SIG-M5 treated with dmso at 0.1 percent for 504 hours (cell line): ENCODE data around the gene ATXN7L3.

Experiments
- DNase-seq: peaks from one replicate; lab custom pipeline; 2025; ENCODE audit not compliant: unreplicated experiment; lab: John Stamatoyannopoulos, UW

Gene ATXN7L3

DNA sequence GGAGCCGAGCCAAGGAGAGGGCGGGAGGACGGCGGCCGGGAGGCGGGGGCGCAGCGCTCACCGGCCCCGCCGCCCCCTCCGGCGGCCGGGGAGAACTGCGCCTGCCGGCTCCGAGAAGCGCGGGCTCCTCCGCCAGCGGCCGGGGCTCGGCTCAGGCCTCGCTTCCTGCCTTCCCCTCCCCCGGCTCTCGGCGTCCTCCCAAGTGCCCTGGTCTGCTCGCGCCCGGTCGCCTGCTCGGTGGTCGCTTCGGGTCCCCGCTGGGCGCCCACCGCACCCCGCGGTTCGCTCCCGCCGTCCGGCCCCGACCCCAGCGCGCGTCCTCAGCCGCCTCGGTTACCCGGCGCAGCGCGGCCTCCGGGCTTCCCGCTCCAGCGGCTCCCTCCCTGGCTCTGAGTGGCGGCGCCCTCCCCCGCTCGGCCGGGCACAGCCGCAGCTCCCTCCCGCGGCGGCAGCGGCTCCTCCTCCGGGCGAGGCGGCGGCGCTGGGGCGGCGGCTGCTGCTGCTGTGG, 19.5 kb upstream of the ATXN7L3 start:
- peak; percentile 54 for DNase-seq

- peak; percentile 85 for DNase-seq
Measured at GRCh38 chr17:44218344-44219107, 18.8 kb upstream of the ATXN7L3 start.

- no peak for DNase-seq
Measured at GRCh38 chr17:44217738-44218343, 18.2 kb upstream of the ATXN7L3 start.

- DNase-seq = no peak
Measured at GRCh38 chr17:44216694-44217093, 17.0 kb upstream of the ATXN7L3 start.

DNA sequence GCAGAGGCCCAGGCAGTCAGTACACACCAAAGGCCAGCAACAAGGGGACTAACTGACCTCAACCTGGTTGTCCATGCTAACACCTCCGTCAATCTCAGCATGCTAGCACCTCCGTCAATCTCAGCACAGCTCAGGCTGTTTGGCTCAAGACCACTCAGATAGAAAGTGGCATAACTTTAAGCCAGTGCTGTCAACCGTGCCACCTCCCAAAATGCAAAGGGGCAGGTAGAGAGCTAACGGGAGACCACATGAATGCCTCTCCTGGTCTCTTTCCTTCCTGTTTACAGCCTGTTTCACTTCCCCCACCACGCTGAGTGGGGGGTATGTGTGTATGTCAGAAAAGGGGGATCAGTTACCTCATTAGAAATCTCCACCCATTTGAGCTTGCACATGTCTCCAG, 16.5 kb upstream of the ATXN7L3 start:
- DNase-seq = no peak

DNA sequence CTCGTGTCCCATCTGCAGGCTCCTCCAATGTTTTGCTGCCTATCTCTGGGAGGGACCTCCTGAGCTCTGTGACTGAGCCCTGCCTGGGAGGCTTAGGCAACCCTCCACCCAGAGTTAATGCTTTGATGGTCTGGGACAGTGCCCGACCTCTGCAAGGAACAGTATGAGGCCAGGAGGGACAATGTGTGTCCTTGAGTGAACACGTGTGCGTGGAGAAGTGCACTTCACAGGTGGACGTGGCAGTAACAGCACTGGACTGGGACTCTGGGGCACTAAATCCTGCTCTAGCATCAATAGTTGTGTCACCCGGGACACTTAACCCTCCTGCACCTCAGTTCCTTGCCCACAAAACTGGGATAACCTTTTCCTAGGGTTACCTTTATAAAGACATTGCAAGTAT, 15.2 kb upstream of the ATXN7L3 start:
- no peak for DNase-seq

GRCh38 chr17:44214230-44214494, 14.5 kb upstream of the ATXN7L3 start:
- DNase-seq = no peak

GRCh38 chr17:44213403-44214229, 13.9 kb upstream of the ATXN7L3 start:
- no peak for DNase-seq

DNA sequence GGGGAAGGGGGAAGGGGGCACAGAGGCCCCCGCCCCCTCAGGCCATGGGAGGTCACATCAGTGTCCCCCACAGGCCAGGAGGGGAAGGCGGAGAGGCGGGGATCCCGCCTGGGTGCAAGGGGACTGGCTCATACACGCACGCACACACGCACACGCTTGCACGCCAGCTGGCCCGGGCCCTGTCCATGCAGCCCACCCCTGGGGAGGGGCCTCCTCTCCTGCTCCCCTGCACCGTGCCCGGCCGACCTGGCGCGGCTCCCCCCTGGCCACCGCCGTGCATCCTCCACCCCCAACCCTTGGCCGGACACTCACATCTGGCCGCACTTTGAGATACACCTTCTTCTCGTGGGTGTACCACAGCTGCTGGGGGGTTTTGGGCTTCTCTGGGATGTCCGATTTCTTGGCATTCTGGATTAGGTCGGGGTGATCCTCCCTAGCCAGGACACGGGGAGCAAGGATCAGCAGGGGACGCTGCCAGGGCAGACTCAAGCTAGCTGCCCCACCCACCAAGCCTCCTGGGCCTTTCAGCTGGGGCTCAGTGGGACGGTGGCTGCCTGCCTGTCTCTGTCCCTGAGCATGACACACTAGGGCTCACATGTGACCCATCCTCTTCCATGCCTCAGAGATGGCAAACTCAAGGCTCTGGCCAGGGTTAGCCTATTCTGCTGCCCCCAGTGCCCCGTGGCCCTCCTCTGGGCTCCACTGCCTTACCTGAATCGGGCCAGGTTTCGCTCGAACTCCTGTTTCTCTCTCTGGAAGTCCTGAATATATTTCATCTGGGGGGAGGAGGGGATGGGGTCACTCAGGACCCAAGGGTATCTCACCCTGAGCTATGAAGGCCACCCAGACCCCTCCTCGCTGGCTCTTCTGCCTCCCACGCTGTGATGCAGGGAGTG, 13.1 kb upstream of the ATXN7L3 start:
- no peak for DNase-seq

GRCh38 chr17:44211281-44212265, 11.9 kb upstream of the ATXN7L3 start:
- no peak for DNase-seq

GRCh38 chr17:44210342-44211192, 10.9 kb upstream of the ATXN7L3 start:
- DNase-seq = peak; percentile 89

GRCh38 chr17:44209786-44210341, 10.2 kb upstream of the ATXN7L3 start:
- DNase-seq = peak; percentile 30

DNA sequence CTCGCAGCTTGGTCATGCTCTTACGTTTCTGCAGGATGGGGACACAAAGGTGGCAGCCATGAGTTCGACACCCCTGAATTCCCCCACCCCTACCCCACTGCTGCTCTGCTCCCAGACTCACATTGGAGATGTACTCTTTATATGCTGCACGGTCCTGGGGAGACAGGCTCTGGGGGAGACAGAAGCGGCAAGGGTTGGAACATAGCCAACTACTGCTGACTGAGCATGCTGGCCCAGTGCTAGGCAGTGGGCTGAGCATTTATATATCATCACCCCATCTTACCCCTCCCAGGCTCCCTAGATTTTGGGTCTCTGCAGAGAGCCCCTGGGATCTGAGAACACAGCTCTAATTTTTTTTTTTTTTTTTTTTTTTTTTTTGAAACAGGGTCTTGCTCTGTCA, 8.1 kb upstream of the ATXN7L3 start:
- DNase-seq = no peak

DNA sequence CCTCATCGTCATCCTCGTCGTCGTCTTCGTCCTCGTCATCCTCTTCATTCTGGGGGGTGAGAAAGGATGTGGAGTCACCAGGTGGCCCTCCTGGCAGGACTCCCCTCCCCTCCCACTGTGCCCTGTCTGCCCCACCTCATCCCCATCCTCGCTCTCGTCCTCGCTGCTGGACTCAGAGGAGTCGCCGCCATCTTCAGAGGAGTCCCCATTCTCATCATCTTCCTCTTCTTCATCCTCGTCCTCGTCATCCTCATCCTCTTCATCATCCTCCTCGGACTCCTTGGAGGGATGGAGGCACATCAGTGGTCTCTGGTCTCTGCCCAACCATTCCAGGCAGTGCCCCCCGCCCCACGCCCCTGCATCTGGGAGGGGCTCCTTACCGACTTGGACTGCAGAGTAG, 7.6 kb upstream of the ATXN7L3 start:
- no peak for DNase-seq

GRCh38 chr17:44206825-44207155, 7.1 kb upstream of the ATXN7L3 start:
- DNase-seq = no peak

DNA sequence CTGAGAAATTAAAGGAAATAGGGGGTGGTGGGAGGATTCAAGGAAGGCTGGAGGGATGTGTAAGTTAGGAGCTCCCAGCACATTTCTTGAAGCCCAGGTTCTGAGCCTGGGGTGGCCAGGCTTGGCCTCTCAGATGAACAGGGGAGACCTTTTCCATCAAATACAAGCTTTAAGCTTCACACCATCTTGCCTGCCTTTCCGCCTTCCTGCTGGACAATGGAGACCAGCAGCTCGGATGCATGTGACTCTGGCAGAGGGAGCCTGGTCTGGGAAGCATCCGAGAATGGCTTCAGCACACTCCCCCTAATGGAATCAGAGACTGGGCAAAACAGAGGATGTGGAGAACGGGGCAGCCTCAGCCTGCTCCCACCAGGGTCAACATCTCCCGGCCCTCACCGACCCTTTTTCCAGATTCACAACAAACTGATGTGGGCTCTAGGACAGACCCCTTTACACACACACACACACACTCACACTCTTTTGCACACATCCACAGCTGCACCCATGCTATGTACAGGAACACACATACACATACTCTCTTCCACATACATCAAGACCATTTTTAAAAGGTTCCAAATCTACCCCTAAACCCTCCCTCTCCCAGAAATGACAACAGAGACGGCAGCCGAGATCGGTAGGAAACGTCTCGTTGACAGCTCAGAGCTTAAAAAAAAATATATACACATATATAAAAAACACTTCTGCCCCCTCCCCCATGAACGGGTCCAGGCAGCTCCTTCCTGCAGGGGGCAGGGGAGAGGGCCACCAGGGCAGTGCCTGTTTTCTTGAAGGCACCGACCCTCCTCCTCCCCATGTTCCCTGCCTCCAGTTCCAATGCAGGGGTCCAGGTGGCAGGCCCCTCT, 6.5 kb upstream of the ATXN7L3 start:
- DNase-seq = no peak

GRCh38 chr17:44204441-44204882, 4.8 kb upstream of the ATXN7L3 start:
- DNase-seq = no peak
